PC-9 (cell line): ENCODE results near the gene DNAJC30.

Source experiments
- EZH2 ChIP-seq: fragments of 200-600 bp; sonication (generic); IDR thresholded peaks from 2 replicates; pipeline ENCODE4 v1.8.0; 2017; ENCODE audit warnings: antibody characterized with exemption, low read depth
- TF ChIP-seq, protein P1 (sequence below): fragments of 200-600 bp; sonication (generic); conservative IDR thresholded peaks from 2 replicates; pipeline ENCODE4 v1.6.1; 2017; ENCODE audit warnings: mixed run types, antibody characterized with exemption, mild to moderate bottlenecking, moderate library complexity

DNA sequence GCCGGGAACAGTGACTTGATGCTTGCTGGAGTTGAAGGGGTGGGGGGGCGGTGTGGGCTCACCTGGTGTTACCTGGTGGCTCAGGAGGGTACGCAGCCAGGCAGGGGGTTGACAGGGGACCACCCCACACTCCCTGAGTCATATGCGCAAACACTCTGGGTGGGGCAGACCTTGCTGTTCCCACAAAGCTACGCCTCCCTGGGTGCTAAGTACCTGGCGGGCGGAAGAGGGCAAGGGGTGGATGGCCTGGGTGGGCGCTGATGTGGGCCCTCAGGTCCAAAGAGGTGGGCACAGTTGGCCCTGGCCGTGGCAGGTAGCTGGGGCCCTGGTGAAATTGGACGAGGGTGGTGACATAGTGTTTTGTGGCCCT lies 22.3 kb upstream of the DNAJC30 start:
- TF ChIP-seq, protein P1, sequence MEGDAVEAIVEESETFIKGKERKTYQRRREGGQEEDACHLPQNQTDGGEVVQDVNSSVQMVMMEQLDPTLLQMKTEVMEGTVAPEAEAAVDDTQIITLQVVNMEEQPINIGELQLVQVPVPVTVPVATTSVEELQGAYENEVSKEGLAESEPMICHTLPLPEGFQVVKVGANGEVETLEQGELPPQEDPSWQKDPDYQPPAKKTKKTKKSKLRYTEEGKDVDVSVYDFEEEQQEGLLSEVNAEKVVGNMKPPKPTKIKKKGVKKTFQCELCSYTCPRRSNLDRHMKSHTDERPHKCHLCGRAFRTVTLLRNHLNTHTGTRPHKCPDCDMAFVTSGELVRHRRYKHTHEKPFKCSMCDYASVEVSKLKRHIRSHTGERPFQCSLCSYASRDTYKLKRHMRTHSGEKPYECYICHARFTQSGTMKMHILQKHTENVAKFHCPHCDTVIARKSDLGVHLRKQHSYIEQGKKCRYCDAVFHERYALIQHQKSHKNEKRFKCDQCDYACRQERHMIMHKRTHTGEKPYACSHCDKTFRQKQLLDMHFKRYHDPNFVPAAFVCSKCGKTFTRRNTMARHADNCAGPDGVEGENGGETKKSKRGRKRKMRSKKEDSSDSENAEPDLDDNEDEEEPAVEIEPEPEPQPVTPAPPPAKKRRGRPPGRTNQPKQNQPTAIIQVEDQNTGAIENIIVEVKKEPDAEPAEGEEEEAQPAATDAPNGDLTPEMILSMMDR = no peak
- no peak for TF ChIP-seq EZH2
